Glutamatergic neuron (in vitro differentiated cells): ENCODE measurements around the gene TRAF2. TPM values are rescaled to one million over a fixed set of nuclear protein-coding genes. Genes with fewer than 3 reads are reported as not detected.

ENCODE experiments used
- DNase-seq: peaks from one replicate; pipeline ENCODE4 v3.0.0; 2022
- H3K27ac Mint-ChIP-seq: one replicate; pipeline ENCODE4 v1.8.0; 2020; ENCODE audit warnings: mild to moderate bottlenecking, mixed read lengths, inconsistent platforms; ENCODE audit not compliant: unreplicated experiment
- H3K27me3 Mint-ChIP-seq: one replicate; pipeline ENCODE4 v1.8.0; 2020; ENCODE audit warnings: mild to moderate bottlenecking, moderate library complexity, mixed read lengths, inconsistent platforms; ENCODE audit not compliant: unreplicated experiment
- H3K36me3 Mint-ChIP-seq: one replicate; pipeline ENCODE4 v1.8.0; 2020; ENCODE audit warnings: mild to moderate bottlenecking, mixed read lengths, inconsistent platforms; ENCODE audit not compliant: unreplicated experiment
- H3K4me1 Mint-ChIP-seq: one replicate; pipeline ENCODE4 v1.8.0; 2020; ENCODE audit warnings: mild to moderate bottlenecking, low read depth, mixed read lengths, inconsistent platforms; ENCODE audit not compliant: unreplicated experiment
- H3K4me3 Mint-ChIP-seq: one replicate; pipeline ENCODE4 v1.8.0; 2020; ENCODE audit warnings: mild to moderate bottlenecking, mixed read lengths, inconsistent platforms; ENCODE audit not compliant: unreplicated experiment
- H3K9me3 Mint-ChIP-seq: one replicate; pipeline ENCODE4 v1.8.0; 2020; ENCODE audit warnings: mild to moderate bottlenecking, moderate library complexity, mixed read lengths, inconsistent platforms; ENCODE audit not compliant: unreplicated experiment
- total RNA-seq: library from RNA; stranded (reverse); fragmentation: NEBNext Ultra II Directional; extraction: Animal tissue kit (Norgen Biotek cat#: 25700); gene quantifications from one replicate; pipeline ENCODE4 v1.2.1, GENCODE V29; 2021; ENCODE audit not compliant: unreplicated experiment
- TF ChIP-seq, protein P1 (sequence below): fragments of 200-600 bp; sonication (generic); IDR thresholded peaks from one replicate; pipeline ENCODE4 v1.5.0; 2021; ENCODE audit not compliant: partially characterized antibody, unreplicated experiment

The TRAF2 gene
- total RNA-seq, 1 donor from 2014 or later, result 27.3 TPM

DNA sequence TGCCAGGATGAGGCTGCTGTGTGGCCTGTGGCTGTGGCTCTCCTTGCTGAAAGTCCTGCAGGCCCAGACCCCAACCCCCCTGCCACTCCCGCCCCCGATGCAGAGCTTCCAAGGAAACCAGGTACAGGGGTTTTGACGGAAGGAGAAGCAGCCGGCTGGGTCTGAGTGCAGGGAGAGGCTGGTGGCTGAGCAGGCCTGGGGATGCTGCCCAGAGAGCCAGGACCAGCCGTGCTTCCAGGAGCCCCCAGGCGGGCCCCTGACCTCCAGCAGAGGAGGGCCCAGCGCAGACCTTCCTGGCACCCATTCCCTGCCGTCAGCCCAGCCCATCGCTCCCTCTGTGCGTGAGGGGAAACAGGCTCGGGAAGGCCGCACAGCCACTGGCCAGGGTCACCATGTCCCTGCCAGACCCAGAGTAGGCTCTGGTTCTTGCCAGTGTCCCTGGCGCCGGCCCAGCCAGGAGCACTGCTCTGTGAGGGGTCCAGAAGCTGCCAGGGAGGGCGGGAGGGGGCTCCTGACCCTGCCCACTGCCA, 66.1 kb downstream of the TRAF2 start:
- TF ChIP-seq, protein P1, sequence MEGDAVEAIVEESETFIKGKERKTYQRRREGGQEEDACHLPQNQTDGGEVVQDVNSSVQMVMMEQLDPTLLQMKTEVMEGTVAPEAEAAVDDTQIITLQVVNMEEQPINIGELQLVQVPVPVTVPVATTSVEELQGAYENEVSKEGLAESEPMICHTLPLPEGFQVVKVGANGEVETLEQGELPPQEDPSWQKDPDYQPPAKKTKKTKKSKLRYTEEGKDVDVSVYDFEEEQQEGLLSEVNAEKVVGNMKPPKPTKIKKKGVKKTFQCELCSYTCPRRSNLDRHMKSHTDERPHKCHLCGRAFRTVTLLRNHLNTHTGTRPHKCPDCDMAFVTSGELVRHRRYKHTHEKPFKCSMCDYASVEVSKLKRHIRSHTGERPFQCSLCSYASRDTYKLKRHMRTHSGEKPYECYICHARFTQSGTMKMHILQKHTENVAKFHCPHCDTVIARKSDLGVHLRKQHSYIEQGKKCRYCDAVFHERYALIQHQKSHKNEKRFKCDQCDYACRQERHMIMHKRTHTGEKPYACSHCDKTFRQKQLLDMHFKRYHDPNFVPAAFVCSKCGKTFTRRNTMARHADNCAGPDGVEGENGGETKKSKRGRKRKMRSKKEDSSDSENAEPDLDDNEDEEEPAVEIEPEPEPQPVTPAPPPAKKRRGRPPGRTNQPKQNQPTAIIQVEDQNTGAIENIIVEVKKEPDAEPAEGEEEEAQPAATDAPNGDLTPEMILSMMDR, result no peak
- Mint-ChIP-seq H3K4me3 (no peak overlapping the region), H3K4me1 (no peaks in the 10 kb centered on the region), H3K36me3 (no peaks in the 10 kb centered on the region), H3K27ac (no peak overlapping the region), H3K9me3 (peaks cover 9% of the 10 kb centered on the region), H3K27me3 (peaks cover 8% of the 10 kb centered on the region)
- peak; percentile 16 for DNase-seq

DNA sequence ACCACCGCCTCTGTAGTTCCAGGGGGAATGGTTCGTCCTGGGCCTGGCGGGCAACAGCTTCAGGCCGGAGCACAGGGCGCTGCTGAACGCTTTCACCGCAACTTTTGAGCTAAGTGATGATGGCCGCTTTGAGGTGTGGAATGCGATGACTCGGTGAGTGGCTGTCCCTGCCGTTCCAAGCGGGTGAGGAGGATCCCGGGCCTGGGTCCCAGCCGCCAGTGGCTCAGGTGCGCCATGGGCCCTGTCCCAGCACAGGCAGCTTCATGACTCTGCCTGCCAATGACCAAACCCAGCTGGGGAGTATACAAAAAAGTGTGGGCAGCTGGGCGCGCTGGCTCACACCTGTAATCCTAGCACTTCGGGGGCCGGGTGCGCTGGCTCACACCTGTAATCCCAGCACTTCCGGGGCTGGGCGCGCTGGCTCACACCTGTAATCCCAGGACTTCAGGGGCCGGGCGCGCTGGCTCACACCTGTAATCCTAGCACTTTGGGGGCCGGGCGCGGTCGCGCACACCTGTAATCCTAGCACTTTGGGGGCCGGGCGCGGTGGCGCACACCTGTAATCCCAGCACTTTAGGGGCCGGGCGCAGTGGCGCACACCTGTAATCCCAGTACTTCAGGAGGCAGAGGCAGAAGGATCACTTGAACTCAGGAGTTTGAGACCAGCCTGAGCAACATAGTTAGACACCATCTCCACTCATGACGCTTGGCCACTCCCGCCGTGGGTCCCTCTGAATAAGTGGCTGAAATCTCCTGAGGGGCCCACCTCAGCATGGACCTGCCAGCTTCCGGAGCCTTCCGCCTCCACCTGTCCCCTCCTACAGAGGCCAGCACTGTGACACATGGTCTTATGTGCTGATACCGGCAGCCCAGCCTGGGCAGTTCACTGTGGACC, 66.8 kb downstream of the TRAF2 start:
- Mint-ChIP-seq H3K27ac (no peak overlapping the region), H3K36me3 (no peaks in the 10 kb centered on the region), H3K27me3 (peaks cover 7% of the 10 kb centered on the region), H3K4me1 (no peaks in the 10 kb centered on the region), H3K4me3 (no peak overlapping the region), H3K9me3 (peaks cover 10% of the 10 kb centered on the region)
- no peak for DNase-seq
- TF ChIP-seq, protein P1, result no peak

GRCh38 chr9:136953771-136954269, 67.5 kb downstream of the TRAF2 start:
- TF ChIP-seq, protein P1, result no peak
- H3K4me3 Mint-ChIP-seq, result no peak overlapping the region
- no peak overlapping the region for H3K27ac Mint-ChIP-seq
- DNase-seq, result peak; percentile 17
- no peaks in the 10 kb centered on the region for H3K36me3 Mint-ChIP-seq
- peaks cover 10% of the 10 kb centered on the region for H3K9me3 Mint-ChIP-seq
- H3K27me3 Mint-ChIP-seq, result peaks cover 4% of the 10 kb centered on the region
- H3K4me1 Mint-ChIP-seq, result no peaks in the 10 kb centered on the region

- peaks cover 10% of the 10 kb centered on the region for H3K9me3 Mint-ChIP-seq
- H3K27me3 Mint-ChIP-seq, result peaks cover 4% of the 10 kb centered on the region
- H3K27ac Mint-ChIP-seq, result no peak overlapping the region
- H3K4me3 Mint-ChIP-seq, result no peak overlapping the region
- peak; percentile 19 for DNase-seq
- H3K36me3 Mint-ChIP-seq, result no peaks in the 10 kb centered on the region
- TF ChIP-seq, protein P1, result no peak
- H3K4me1 Mint-ChIP-seq, result no peaks in the 10 kb centered on the region
Measured at GRCh38 chr9:136954270-136955083, 68.2 kb downstream of the TRAF2 start.
